Psoas muscle (tissue), 8 donors: ENCODE measurements around the gene CORO2B. TPM values are rescaled to one million over a fixed set of nuclear protein-coding genes. Genes with fewer than 3 reads are reported as not detected.

Source experiments
- ATAC-seq, 4 donors: fragments of 200-7000 bp; cut with Tn5 transposase; one replicate each; pipeline ENCODE4 v1.9.1; 2020; ENCODE audit warnings: moderate library complexity in 3 of 4, mild to moderate bottlenecking in 2 of 4
- DNase-seq, 2 donors: peaks; one replicate each; pipeline ENCODE4 v3.0.0-alpha.2; 2020
- H3K27ac ChIP-seq: fragments of 200-600 bp; one replicate; pipeline ENCODE4 v1.8.0; 2022
- H3K27me3 ChIP-seq, 3 donors: fragments of 200-600 bp in 1 of 3; one replicate each; pipeline versions ENCODE4 v1.6.1 to v1.8.0; 2013 to 2022; ENCODE audit warnings: low read length in 2 of 3, mild to moderate bottlenecking in 2 of 3, moderate library complexity in 1 of 3; ENCODE audit not compliant: insufficient read depth in 3 of 3
- H3K36me3 ChIP-seq, 2 donors: fragments of 200-600 bp in 1 of 2; one replicate each; pipeline versions ENCODE4 v1.6.1 to v1.8.0; 2013 to 2022; ENCODE audit warnings: low read depth in 1 of 2, mild to moderate bottlenecking in 1 of 2, moderate library complexity in 1 of 2; ENCODE audit not compliant: insufficient read depth in 1 of 2
- H3K4me1 ChIP-seq: fragments of 200-600 bp; one replicate; pipeline ENCODE4 v1.8.0; 2022
- H3K4me3 ChIP-seq: fragments of 200-600 bp; one replicate; pipeline ENCODE4 v1.8.0; 2022; ENCODE audit warnings: mild to moderate bottlenecking
- H3K9me3 ChIP-seq: fragments of 200-600 bp; one replicate; pipeline ENCODE4 v1.8.0; 2022
- CTCF ChIP-seq: fragments of 200-600 bp; IDR thresholded peaks from one replicate; pipeline ENCODE4 v1.8.0; 2022; ENCODE audit warnings: antibody characterized with exemption
- WGBS, 3 donors: extraction: QIAGEN DNeasy Blood & Tissue Kit; methylation state at CpG; one replicate each; pipeline versions ENCODE4 v1.1.6 to v1.1.7; 2013; 5-methylcytosine and 5-hydroxymethylcytosine counted together
- intact Hi-C, 2 donors: fragments of 100-400 bp; cut with DNase I; formaldehyde crosslinking; loops; one replicate each; pipeline versions ENCODE4 v1.11.0 to v1.14.2; 2022
- polyA plus RNA-seq, 3 donors: library from polyadenylated mRNA; stranded (reverse); fragments of 200-250 nt; gene quantifications; one replicate each; pipeline ENCODE4 v1.2.3, GENCODE V29; 2013
- total RNA-seq, 4 donors: library from RNA; stranded (reverse); fragmentation: NEBNext Ultra II Directional in 2 of 4; extraction: Animal tissue kit (Norgen Biotek cat#: 25700) in 2 of 4; gene quantifications; one replicate each; pipeline versions ENCODE4 v1.2.1 to v1.2.4, GENCODE V29; 2021 to 2023
- donor health status: healthy with polysubstance abuse.
- donor health status: DM: no; HTN: no; CAD: no; lungs with moderate emphysema.
- donor health status: Bipolar disorder and iron deficiency.
- donor health status: healthy.
- donor health status: DM: yes; HTN: yes; CAD: no.
- donor health status: DM: no; HTN: no; CAD: no.
- donor health status: DM: no; HTN: no; CAD: no.
- donor health status: DM: yes; HTN: yes; CAD: no.

The CORO2B gene
- total and polyA plus RNA-seq, 7 donors = 1.1 to 3.2 (median 2.0) TPM

DNA sequence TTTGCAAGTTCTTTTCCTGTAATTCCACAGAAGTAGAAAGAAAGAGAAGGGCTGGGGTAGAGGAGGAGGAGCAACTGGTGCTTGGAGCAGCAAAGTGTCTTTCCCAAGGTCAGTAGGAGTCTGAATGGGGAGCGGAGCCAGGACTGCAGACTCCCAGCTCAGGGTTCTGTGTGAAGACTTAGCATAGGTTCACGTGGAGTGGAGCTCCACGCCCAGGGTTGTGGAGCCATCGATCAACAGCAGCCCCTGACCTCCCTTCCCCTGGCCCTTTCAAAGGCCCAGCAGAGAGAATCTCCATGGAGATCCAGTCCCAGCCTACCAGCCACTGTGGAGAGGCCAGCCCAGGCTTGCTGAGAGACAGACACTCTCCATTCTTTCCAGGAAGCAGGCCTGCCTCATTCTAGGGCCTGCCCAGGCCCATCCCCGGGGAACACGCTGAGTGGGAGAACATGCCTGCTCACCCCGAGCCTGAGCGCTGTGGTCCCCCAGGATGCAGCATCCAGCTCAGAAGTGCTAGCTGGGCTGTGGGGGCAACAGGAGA, 62.1 kb downstream of the CORO2B start:
- H3K27me3 ChIP-seq = no peaks in the 10 kb centered on the region
- H3K4me3 ChIP-seq = no peak overlapping the region
- H3K9me3 ChIP-seq = no peaks in the 10 kb centered on the region
- intact Hi-C loops = loop anchor here in 1 of 2 donors (5.0 kb wide), 1 partner anchor 64 kb away; the partner anchor contains the start of gene CORO2B
- peak in 1 of 4 donors; percentile 16 for ATAC-seq
- H3K4me1 ChIP-seq = peaks cover 10% of the 10 kb centered on the region
- 73 to 80% (median 78%) methylated on average over 8 of the region's 8 CpGs for WGBS, 3 donors
- H3K27ac ChIP-seq = no peak overlapping the region
- DNase-seq = no peak
- TF ChIP-seq CTCF = no peak
- no peaks in the 10 kb centered on the region for H3K36me3 ChIP-seq

DNA sequence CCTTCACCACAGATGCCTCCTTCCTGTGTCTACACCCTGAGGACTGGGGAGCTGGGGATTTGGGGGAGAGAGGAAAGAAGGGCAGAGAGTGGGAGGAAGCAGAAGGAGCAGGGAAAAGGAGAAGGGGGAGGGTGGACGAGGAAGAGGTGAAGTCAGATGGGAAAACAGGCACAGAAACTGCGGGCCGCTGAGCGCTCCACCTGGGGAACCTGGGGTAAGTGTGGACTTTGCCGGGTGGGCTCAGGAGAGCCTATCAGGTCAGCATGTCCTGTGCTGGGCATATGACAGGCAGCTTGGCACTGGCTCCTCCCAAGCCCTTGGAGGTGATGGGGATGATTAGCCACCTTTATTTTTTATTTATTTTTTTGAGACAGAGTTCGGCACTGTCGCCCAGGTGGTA, 62.6 kb downstream of the CORO2B start:
- Histone ChIP-seq H3K9me3 (no peaks in the 10 kb centered on the region), H3K27me3 (no peaks in the 10 kb centered on the region), H3K36me3 (no peaks in the 10 kb centered on the region), H3K4me3 (no peak overlapping the region), H3K27ac (no peak overlapping the region), H3K4me1 (peaks cover 10% of the 10 kb centered on the region)
- 94 to 97% (median 96%) methylated on average over 6 to 7 of the region's 7 CpGs for WGBS, 3 donors
- intact Hi-C loops = loop anchor here in 1 of 2 donors (5.0 kb wide), 1 partner anchor 64 kb away; the partner anchor contains the start of gene CORO2B
- no peak for TF ChIP-seq CTCF
- ATAC-seq = no peak
- DNase-seq = no peak

- ATAC-seq (no peak), DNase-seq (no peak)
- no peak for TF ChIP-seq CTCF
- peaks cover 5% of the 10 kb centered on the region for H3K4me1 ChIP-seq
- H3K27ac ChIP-seq = no peak overlapping the region
- no peak overlapping the region for H3K4me3 ChIP-seq
- H3K36me3 ChIP-seq = no peaks in the 10 kb centered on the region
- H3K9me3 ChIP-seq = no peaks in the 10 kb centered on the region
- WGBS, 3 donors = 91 to 94% (median 93%) methylated on average over 5 of the region's 5 CpGs
- H3K27me3 ChIP-seq = no peaks in the 10 kb centered on the region
- intact Hi-C loops = loop anchor here in 1 of 2 donors (5.0 kb wide), 1 partner anchor 65 kb away; the partner anchor contains the start of gene CORO2B
Observed at GRCh38 chr15:68642491-68642845, 63.7 kb downstream of the CORO2B start.

DNA sequence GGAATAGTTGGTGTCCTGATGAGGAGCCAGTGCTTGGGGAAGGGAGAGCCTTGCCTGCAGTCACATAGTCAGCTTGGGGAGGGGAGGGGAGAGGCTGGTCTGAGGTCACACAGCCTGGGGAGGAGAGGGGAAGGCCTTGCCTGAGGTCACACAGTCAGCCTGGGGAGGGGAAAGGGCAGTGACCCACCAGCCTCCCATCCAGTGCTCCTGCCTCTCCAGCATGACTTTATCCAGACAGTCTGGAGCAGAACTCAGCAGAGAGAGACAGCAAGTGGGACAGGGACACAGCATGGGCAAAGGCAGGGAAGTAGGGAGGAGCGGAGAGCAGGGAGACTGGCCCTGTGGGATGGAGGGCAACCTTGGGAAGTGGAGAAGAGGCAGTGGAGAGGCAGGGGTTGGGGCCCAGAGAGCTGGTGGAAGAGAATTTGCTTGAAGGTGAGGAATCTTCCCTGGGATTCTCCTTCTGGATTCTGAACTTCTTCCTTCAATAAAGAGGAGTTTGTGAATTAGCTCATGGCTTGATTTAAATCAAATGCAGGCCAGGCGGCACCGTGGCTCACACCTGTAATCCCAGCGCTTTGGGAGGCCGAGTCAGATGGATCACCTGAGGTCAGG, 64.5 kb downstream of the CORO2B start:
- intact Hi-C loops = loop anchor here in 1 of 2 donors (5.0 kb wide), 1 partner anchor 66 kb away; the partner anchor contains the start of gene CORO2B
- no peak overlapping the region for H3K4me3 ChIP-seq
- H3K9me3 ChIP-seq = no peaks in the 10 kb centered on the region
- H3K27ac ChIP-seq = no peak overlapping the region
- WGBS, 3 donors = 93 to 95% (median 94%) methylated on average over 5 of the region's 5 CpGs
- DNase-seq (no peak), ATAC-seq (no peak)
- no peaks in the 10 kb centered on the region for H3K36me3 ChIP-seq
- H3K27me3 ChIP-seq = no peaks in the 10 kb centered on the region
- no peak for TF ChIP-seq CTCF
- H3K4me1 ChIP-seq = no peaks in the 10 kb centered on the region
